ENCODE data around the gene VDR.

The VDR gene

DNA sequence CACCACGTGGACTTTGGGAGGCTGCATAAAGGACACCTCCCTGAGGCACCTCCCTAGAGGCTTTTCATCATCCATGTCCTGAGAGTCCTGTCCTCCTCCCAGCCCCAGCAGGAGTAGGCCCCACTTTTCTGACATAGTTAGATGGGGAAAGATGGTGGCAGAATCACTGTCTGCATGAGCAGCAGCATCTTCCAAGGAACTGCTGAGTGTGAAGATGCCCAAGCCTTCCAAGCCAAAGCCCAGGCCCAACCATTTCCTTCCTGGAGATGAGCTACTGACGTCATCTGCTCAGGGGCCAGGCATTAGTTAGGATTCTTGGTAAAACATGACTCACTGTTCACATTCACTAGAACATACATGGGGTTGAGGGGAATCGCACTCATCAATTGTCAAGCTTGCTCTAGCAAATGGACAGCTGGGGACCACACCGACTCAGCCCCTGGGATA, 37.3 kb downstream of the VDR start:
- no peak for DNase-seq

GRCh38 chr12:47864646-47865235, 40.1 kb downstream of the VDR start:
- DNase-seq: no peak

GRCh38 chr12:47863985-47864384, 40.8 kb downstream of the VDR start:
- no peak for DNase-seq

GRCh38 chr12:47863467-47863866, 41.3 kb downstream of the VDR start:
- no peak for DNase-seq

- no peak for DNase-seq
Measured at GRCh38 chr12:47862881-47863280, 41.9 kb downstream of the VDR start.

GRCh38 chr12:47862167-47862750, 42.5 kb downstream of the VDR start:
- no peak for DNase-seq

DNA sequence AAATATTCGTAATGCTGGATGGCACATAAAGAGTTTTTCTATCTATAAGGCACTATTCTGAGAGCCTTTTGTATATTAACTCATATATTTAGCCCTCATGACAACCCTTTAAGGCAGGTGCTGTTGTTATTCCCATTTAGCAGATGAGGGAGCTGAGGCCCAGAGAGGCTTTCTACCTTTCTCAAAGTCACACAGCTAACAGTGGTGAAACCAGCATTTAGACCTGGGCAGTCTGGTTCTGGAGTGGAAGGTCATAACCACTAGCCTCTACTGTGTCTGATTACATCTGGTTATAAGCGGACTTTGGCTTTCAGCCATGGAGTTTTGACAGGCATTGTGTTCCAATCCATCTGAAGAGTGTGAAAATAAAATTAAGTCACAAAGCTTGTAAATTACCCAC, 43.9 kb downstream of the VDR start:
- no peak for DNase-seq

- DNase-seq: no peak
Measured at GRCh38 chr12:47860279-47860841, 44.4 kb downstream of the VDR start.

- DNase-seq: no peak
Measured at GRCh38 chr12:47858511-47859266, 46.1 kb downstream of the VDR start.

GRCh38 chr12:47856721-47857575, 47.8 kb downstream of the VDR start:
- no peak for DNase-seq

- DNase-seq: no peak
Measured at GRCh38 chr12:47856094-47856493, 48.7 kb downstream of the VDR start.

DNA sequence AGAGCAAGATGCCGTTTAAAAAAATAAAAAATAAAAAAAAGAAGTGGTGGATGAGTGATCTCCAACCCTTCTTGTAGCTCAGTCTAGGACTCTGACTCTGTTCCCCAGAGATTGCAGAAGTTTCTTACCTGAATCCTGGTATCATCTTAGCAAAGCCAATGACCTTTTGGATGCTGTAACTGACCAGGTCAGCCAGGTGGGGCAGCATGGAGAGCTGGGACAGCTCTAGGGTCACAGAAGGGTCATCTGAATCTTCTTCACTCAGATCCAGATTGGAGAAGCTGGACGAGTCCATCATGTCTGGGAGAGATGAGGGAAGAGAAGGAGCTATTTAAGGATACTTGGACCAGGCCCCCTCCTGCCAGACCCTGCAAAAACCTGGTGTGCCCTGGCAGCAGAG, 49.3 kb downstream of the VDR start:
- DNase-seq: no peak

GRCh38 chr12:47854531-47854930, 50.3 kb downstream of the VDR start:
- no peak for DNase-seq

DNA sequence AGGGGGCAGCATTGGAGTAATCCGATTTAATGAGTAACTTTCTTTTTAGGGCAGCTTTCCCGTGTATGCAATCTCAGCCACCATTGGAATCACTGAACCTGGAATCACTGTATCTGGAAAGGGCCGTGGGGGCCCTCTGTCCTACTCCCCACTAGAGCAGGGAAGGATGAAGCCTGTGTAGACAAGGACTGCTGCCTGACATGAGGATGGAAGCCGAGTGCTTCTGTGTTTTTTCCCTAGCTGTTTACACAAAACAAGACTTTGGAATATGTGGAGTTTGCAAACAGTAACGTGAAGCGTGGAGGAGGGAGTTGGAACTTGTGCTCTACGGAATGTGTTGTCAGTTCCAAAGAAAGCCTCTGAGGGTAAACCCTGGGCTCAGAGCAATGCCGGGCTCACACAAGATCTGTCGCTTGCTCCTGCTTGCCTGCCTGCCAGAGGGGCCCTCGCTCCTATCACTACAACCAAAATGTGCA, 52.7 kb downstream of the VDR start:
- DNase-seq: no peak

DNA sequence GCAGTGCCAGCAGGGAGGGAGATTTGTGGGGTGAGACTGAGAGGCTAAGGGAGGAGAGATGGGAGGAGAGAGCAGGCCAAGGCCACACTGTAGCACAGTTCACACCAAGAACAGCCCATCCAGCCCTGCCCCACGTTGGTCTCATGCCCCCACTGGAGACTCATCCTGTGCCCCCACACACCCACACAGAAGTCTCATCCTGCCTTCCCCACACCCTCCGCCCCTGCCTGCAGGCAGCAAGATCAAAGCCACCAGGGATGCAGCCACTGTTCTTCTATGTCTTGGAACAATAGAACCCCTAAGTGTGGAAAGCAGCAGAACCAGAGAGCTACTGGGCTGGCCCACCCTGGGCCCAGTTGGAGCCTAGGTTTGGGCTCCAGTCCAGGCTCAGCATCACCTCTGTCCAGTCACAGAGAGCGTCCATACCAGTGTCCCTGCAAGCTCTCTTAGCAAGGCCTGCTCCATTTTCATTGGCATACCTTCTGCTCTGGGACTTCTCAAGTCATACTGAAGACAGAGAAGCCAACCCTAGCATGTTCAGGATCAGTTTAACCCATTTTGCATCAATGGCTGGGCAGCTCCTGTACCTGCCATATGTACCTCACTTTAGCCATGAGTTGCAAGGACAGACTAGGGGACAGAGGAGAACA, 53.4 kb downstream of the VDR start:
- no peak for DNase-seq

- DNase-seq: no peak
Measured at GRCh38 chr12:47850153-47851084, 54.4 kb downstream of the VDR start.

GRCh38 chr12:47849261-47849660, 55.5 kb downstream of the VDR start:
- DNase-seq: no peak

GRCh38 chr12:47848853-47849252, 55.9 kb downstream of the VDR start:
- DNase-seq: no peak

- DNase-seq: peak; percentile 90
Measured at GRCh38 chr12:47846294-47846996, 58.3 kb downstream of the VDR start.

DNA sequence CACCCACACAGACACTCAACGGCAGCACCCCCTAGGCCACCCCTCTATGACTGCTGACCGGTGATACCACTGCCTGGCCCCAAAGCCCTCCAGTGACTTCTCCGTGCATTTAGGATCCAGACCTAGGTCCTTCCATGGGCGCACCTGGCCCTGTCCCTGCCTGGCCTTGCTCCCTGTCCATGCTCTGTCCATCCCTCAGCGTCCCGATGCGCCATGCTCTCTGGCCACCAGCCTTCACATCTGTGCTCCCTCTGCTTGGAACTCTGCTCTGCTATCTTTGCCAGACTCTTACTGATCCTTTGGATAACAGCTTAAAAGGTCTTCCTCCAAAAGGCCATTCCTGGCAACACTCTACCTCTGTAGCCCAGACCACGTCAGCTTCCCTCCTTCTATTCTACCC, 59.7 kb downstream of the VDR start:
- DNase-seq: no peak
